Mucosa of rectum (tissue), 2 donors: ENCODE results near the gene DZIP1.

Experiments
- H3K27ac ChIP-seq, 2 donors: one replicate each; pipeline ENCODE4 v1.7.0; 2013; ENCODE audit warnings: inconsistent platforms in 2 of 2, low read depth in 2 of 2, low read length in 2 of 2
- H3K27me3 ChIP-seq, 2 donors: one replicate each; pipeline ENCODE4 v1.7.0; 2013; ENCODE audit warnings: low read length in 2 of 2; ENCODE audit not compliant: control insufficient read depth in 2 of 2, insufficient read depth in 2 of 2
- H3K36me3 ChIP-seq, 2 donors: one replicate each; pipeline ENCODE4 v1.7.0; 2013; ENCODE audit warnings: low read length in 2 of 2; ENCODE audit not compliant: control insufficient read depth in 2 of 2, insufficient read depth in 2 of 2
- H3K4me1 ChIP-seq, 2 donors: one replicate each; pipeline ENCODE4 v1.7.0; 2013; ENCODE audit warnings: low read length in 2 of 2, mild to moderate bottlenecking in 1 of 2; ENCODE audit not compliant: control insufficient read depth in 2 of 2, insufficient read depth in 2 of 2
- H3K4me3 ChIP-seq, 2 donors: one replicate each; pipeline ENCODE4 v1.7.0; 2013; ENCODE audit warnings: low read length in 2 of 2
- H3K9ac ChIP-seq, 2 donors: one replicate each; pipeline ENCODE4 v1.7.0; 2013; ENCODE audit warnings: low read length in 2 of 2, low read depth in 1 of 2, mild to moderate bottlenecking in 1 of 2
- H3K9me3 ChIP-seq, 2 donors: one replicate each; pipeline ENCODE4 v1.7.0; 2013; ENCODE audit warnings: low read length in 2 of 2; ENCODE audit not compliant: control insufficient read depth in 2 of 2
- donor health status: healthy.
- donor health status: Normal muscosa, but diverticular disease.

Gene DZIP1

GRCh38 chr13:95553581-95554385 is 90.7 kb downstream of the DZIP1 start:
- Histone ChIP-seq H3K9ac (no peak overlapping the region), H3K27ac (no peak overlapping the region), H3K9me3 (no peaks in the 10 kb centered on the region), H3K36me3 (no peaks in the 10 kb centered on the region), H3K4me3 (no peak overlapping the region), H3K27me3 (peaks cover 42 to 43% of the 10 kb centered on the region in 2 donors), H3K4me1 (peaks cover 0 to 5% of the 10 kb centered on the region in 2 donors)

GRCh38 chr13:95552539-95553441 is 91.7 kb downstream of the DZIP1 start, which contains the start of gene CLDN10:
CLDN10 (plus strand) TSS chr13:95552720; CDS start chr13:95552754, 34 bp downstream.
- Histone ChIP-seq H3K36me3 (no peaks in the 10 kb centered on the region), H3K9ac (no peak within 1 kb of the TSS), H3K4me3 (no peak within 1 kb of the TSS), H3K27me3 (peaks cover 38 to 41% of the 10 kb centered on the region in 2 donors), H3K9me3 (no peaks in the 10 kb centered on the region), H3K4me1 (peaks cover 0 to 5% of the 10 kb centered on the region in 2 donors), H3K27ac (no peak within 1 kb of the TSS)

- Histone ChIP-seq H3K27me3 (peaks cover 38 to 41% of the 10 kb centered on the region in 2 donors), H3K4me1 (peaks cover 0 to 5% of the 10 kb centered on the region in 2 donors), H3K9me3 (no peaks in the 10 kb centered on the region), H3K27ac (no peak overlapping the region), H3K4me3 (no peak overlapping the region), H3K36me3 (no peaks in the 10 kb centered on the region), H3K9ac (no peak overlapping the region)
Measured at GRCh38 chr13:95552208-95552538, 92.3 kb downstream of the DZIP1 start.

GRCh38 chr13:95547531-95548167 is 96.9 kb downstream of the DZIP1 start:
- no peak overlapping the region for H3K4me3 ChIP-seq
- H3K36me3 ChIP-seq, result no peaks in the 10 kb centered on the region
- H3K27ac ChIP-seq, result no peak overlapping the region
- H3K4me1 ChIP-seq, result no peaks in the 10 kb centered on the region
- peaks cover 18 to 23% of the 10 kb centered on the region in 2 donors for H3K27me3 ChIP-seq
- no peak overlapping the region for H3K9ac ChIP-seq
- H3K9me3 ChIP-seq, result no peaks in the 10 kb centered on the region

- Histone ChIP-seq H3K27me3 (peaks cover 16 to 19% of the 10 kb centered on the region in 2 donors), H3K9me3 (no peaks in the 10 kb centered on the region), H3K4me3 (no peak overlapping the region), H3K4me1 (no peaks in the 10 kb centered on the region), H3K9ac (no peak overlapping the region), H3K27ac (no peak overlapping the region), H3K36me3 (no peaks in the 10 kb centered on the region)
Measured at GRCh38 chr13:95546919-95547318, 97.6 kb downstream of the DZIP1 start.

GRCh38 chr13:95544293-95544692 is 100.2 kb downstream of the DZIP1 start:
- H3K4me1 ChIP-seq, result no peaks in the 10 kb centered on the region
- H3K9ac ChIP-seq, result no peak overlapping the region
- H3K27me3 ChIP-seq, result peaks cover 0 to 3% of the 10 kb centered on the region in 2 donors
- H3K9me3 ChIP-seq, result no peaks in the 10 kb centered on the region
- no peak overlapping the region for H3K27ac ChIP-seq
- no peak overlapping the region for H3K4me3 ChIP-seq
- no peaks in the 10 kb centered on the region for H3K36me3 ChIP-seq

- Histone ChIP-seq H3K9ac (no peak overlapping the region), H3K27me3 (peaks cover 0 to 3% of the 10 kb centered on the region in 2 donors), H3K36me3 (no peaks in the 10 kb centered on the region), H3K9me3 (no peaks in the 10 kb centered on the region), H3K4me3 (no peak overlapping the region), H3K27ac (no peak overlapping the region), H3K4me1 (no peaks in the 10 kb centered on the region)
Measured at GRCh38 chr13:95541911-95542474, 102.5 kb downstream of the DZIP1 start.

- no peaks in the 10 kb centered on the region for H3K4me1 ChIP-seq
- H3K27ac ChIP-seq, result no peak overlapping the region
- no peaks in the 10 kb centered on the region for H3K27me3 ChIP-seq
- H3K9ac ChIP-seq, result no peak overlapping the region
- no peaks in the 10 kb centered on the region for H3K36me3 ChIP-seq
- H3K9me3 ChIP-seq, result no peaks in the 10 kb centered on the region
- no peak overlapping the region for H3K4me3 ChIP-seq
Measured at GRCh38 chr13:95541308-95541707, 103.2 kb downstream of the DZIP1 start.

GRCh38 chr13:95540888-95541287 is 103.6 kb downstream of the DZIP1 start:
- Histone ChIP-seq H3K36me3 (no peaks in the 10 kb centered on the region), H3K27me3 (no peaks in the 10 kb centered on the region), H3K4me3 (no peak overlapping the region), H3K27ac (no peak overlapping the region), H3K9ac (no peak overlapping the region), H3K9me3 (no peaks in the 10 kb centered on the region), H3K4me1 (no peaks in the 10 kb centered on the region)
